ENCODE measurements around the gene CAVIN2.

The CAVIN2 gene

GRCh38 chr2:191846515-191847476 is at the start of gene CAVIN2:
TSS of gene CAVIN2 (minus strand) at chr2:191847088. CDS start at chr2:191846925, 163 bp downstream.
- no peak for DNase-seq (ENCODE audit: low spot score)

GRCh38 chr2:191895743-191896142 is 48.9 kb upstream of the CAVIN2 start:
- DNase-seq (ENCODE audit: low spot score) = no peak

- no peak for DNase-seq (ENCODE audit: low spot score)
Observed at GRCh38 chr2:191895195-191895594, 48.3 kb upstream of the CAVIN2 start.

GRCh38 chr2:191894681-191895147 is 47.8 kb upstream of the CAVIN2 start:
- DNase-seq (ENCODE audit: low spot score) = no peak

- DNase-seq (ENCODE audit: low spot score) = no peak
Observed at GRCh38 chr2:191892391-191892790, 45.5 kb upstream of the CAVIN2 start.

GRCh38 chr2:191891656-191892055 is 44.8 kb upstream of the CAVIN2 start:
- no peak for DNase-seq (ENCODE audit: low spot score)

- no peak for DNase-seq (ENCODE audit: low spot score)
Observed at GRCh38 chr2:191889931-191890330, 43.0 kb upstream of the CAVIN2 start.

GRCh38 chr2:191888400-191889166 is 41.7 kb upstream of the CAVIN2 start:
- DNase-seq (ENCODE audit: low spot score) = no peak

GRCh38 chr2:191885650-191886049 is 38.8 kb upstream of the CAVIN2 start:
- DNase-seq (ENCODE audit: low spot score) = no peak

GRCh38 chr2:191885098-191885497 is 38.2 kb upstream of the CAVIN2 start:
- DNase-seq (ENCODE audit: low spot score) = no peak

GRCh38 chr2:191881982-191882816 is 35.3 kb upstream of the CAVIN2 start:
- DNase-seq (ENCODE audit: low spot score) = no peak

- DNase-seq (ENCODE audit: low spot score) = no peak
Observed at GRCh38 chr2:191878548-191879279, 31.8 kb upstream of the CAVIN2 start.

GRCh38 chr2:191877875-191878274 is 31.0 kb upstream of the CAVIN2 start:
- DNase-seq (ENCODE audit: low spot score) = no peak

- no peak for DNase-seq (ENCODE audit: low spot score)
Observed at GRCh38 chr2:191875859-191876258, 29.0 kb upstream of the CAVIN2 start.

GRCh38 chr2:191870744-191871143 is 23.9 kb upstream of the CAVIN2 start:
- DNase-seq (ENCODE audit: low spot score) = no peak

- no peak for DNase-seq (ENCODE audit: low spot score)
Observed at GRCh38 chr2:191869781-191870180, 22.9 kb upstream of the CAVIN2 start.

- DNase-seq (ENCODE audit: low spot score) = no peak
Observed at GRCh38 chr2:191869178-191869577, 22.3 kb upstream of the CAVIN2 start.

- no peak for DNase-seq (ENCODE audit: low spot score)
Observed at GRCh38 chr2:191867507-191867847, 20.6 kb upstream of the CAVIN2 start.

GRCh38 chr2:191866675-191867506 is 20.0 kb upstream of the CAVIN2 start:
- DNase-seq (ENCODE audit: low spot score) = no peak

GRCh38 chr2:191866195-191866594 is 19.3 kb upstream of the CAVIN2 start:
- no peak for DNase-seq (ENCODE audit: low spot score)
